ENCODE data around the gene CACNA1A.

CACNA1A gene

DNA sequence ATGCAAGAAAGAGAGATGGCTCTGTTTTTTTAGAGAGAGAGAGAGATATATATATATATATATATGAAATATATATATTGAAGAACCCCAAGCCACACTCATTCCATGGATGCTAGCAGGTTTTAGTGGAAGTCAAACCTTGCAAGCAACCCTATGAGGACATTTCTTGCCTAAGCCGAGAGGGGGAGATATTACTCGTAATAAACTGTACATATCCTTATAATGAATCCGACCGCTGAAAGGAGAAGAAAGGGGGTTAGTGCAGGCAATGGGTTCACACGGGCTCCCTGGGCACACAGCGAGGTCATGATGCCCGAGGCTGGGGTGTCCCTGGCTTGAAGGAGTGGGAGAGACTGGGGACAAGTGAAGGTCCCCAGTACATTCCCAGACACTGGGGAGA is 277.7 kb downstream of the CACNA1A start:
- Histone ChIP-seq H3K9me3 (ENCODE audit: control insufficient read depth, low read length) (no peaks in the 10 kb centered on the region), H3K4me3 (ENCODE audit: insufficient read depth, low read depth, low read length, poor library complexity, severe bottlenecking) (no peak overlapping the region), H3K4me1 (ENCODE audit: control insufficient read depth, insufficient read depth, low read length, poor library complexity, severe bottlenecking) (no peaks in the 10 kb centered on the region), H3K36me3 (ENCODE audit: control insufficient read depth, insufficient read depth, low read length) (no peaks in the 10 kb centered on the region), H3K27ac (ENCODE audit: insufficient read depth, low read length, poor library complexity, severe bottlenecking) (no peak overlapping the region), H3K27me3 (replicated peaks; ENCODE audit: control insufficient read depth, insufficient read depth, low read length, poor library complexity, severe bottlenecking) (no peaks in the 10 kb centered on the region)
- DNase-seq = no peak

DNA sequence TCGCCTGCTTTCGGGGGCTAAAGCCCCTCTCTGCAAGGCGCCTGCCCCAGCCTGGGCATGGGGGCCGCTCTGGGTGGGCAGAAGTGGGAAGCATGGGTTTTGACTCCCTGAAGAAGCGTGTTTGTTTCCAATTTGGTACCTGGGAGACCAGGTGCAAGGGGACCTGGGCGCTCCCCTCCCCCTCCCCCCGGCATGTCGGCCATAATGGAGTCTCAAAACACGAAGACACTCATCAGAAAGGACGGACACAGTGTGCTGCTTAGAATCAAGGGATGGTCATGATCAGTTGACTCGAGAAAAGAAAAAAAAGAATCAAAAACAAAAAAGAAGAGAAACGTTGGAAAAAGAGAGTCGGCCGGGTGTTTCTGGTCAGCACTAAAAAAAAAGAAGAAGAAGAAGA is 279.3 kb downstream of the CACNA1A start:
- Histone ChIP-seq H3K9me3 (ENCODE audit: control insufficient read depth, low read length) (no peaks in the 10 kb centered on the region), H3K36me3 (ENCODE audit: control insufficient read depth, insufficient read depth, low read length) (no peaks in the 10 kb centered on the region), H3K4me1 (ENCODE audit: control insufficient read depth, insufficient read depth, low read length, poor library complexity, severe bottlenecking) (no peaks in the 10 kb centered on the region), H3K27me3 (replicated peaks; ENCODE audit: control insufficient read depth, insufficient read depth, low read length, poor library complexity, severe bottlenecking) (no peaks in the 10 kb centered on the region), H3K4me3 (ENCODE audit: insufficient read depth, low read depth, low read length, poor library complexity, severe bottlenecking) (no peak overlapping the region), H3K27ac (ENCODE audit: insufficient read depth, low read length, poor library complexity, severe bottlenecking) (no peak overlapping the region)
- no peak for DNase-seq

DNA sequence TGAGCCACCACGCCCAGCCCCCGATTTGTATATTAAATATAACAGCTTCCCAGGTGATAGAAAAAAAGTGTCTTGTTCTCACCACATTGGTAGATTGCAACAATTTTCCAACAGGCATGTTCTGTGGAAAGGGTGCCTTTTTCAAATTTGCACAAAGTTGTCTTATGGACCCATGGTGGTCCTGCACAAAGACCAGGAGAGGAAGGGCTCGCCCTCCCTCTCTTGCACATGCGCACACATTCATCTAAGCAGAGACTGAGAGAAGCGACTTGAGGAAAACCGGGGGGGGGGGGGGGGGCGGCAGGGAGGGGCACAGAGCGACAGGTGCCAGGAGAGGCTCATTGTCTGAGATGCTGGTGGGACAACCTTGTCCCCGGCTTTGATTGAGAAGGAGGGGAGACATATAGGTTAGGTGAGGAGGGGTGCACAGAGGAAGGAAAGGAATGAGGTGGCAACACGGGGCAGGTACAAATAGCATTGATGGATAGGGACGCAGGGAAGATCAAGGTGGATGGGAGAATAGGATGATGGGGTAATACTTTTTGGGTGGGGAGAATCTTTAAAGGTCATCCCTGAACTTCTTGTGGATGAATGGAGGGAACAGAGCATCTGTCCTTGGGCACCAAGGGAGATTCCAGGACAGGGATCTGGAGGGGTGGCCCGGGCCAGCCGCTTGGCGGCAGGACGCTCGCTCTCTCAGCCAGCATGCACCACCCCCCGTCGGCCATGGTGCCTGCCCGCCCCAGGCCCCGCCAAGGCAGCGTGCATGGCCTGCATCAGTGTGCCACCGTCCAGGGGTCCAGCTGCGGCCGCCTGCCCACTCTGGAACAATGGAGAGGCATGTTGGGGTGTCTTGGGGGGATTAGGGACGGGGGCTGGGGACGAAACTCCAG is 280.1 kb downstream of the CACNA1A start:
- no peaks in the 10 kb centered on the region for H3K27me3 ChIP-seq (replicated peaks; ENCODE audit: control insufficient read depth, insufficient read depth, low read length, poor library complexity, severe bottlenecking)
- H3K4me1 ChIP-seq (ENCODE audit: control insufficient read depth, insufficient read depth, low read length, poor library complexity, severe bottlenecking) = no peaks in the 10 kb centered on the region
- no peak overlapping the region for H3K4me3 ChIP-seq (ENCODE audit: insufficient read depth, low read depth, low read length, poor library complexity, severe bottlenecking)
- H3K36me3 ChIP-seq (ENCODE audit: control insufficient read depth, insufficient read depth, low read length) = no peaks in the 10 kb centered on the region
- DNase-seq = no peak
- no peak overlapping the region for H3K27ac ChIP-seq (ENCODE audit: insufficient read depth, low read length, poor library complexity, severe bottlenecking)
- no peaks in the 10 kb centered on the region for H3K9me3 ChIP-seq (ENCODE audit: control insufficient read depth, low read length)

DNA sequence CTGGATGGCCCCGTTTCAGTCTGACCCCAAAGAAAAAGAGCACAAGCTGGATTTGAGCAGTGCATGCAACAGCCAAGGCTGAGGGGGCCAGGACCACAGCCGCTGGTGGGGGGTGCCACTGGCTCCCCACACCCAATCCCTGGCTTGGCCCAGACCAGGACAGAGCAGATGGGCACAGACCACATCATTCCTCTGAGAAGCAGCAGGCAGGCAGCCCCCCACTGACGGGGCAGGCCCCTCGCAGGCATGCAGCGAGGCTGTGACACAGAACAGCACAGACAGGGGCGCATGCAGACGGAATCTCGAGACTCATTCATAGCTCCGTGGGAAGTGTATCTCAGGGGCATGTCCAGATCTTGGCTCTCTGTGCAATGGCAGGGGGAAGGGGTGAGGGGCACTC is 281.2 kb downstream of the CACNA1A start:
- no peak for DNase-seq
- no peaks in the 10 kb centered on the region for H3K27me3 ChIP-seq (replicated peaks; ENCODE audit: control insufficient read depth, insufficient read depth, low read length, poor library complexity, severe bottlenecking)
- no peak overlapping the region for H3K27ac ChIP-seq (ENCODE audit: insufficient read depth, low read length, poor library complexity, severe bottlenecking)
- H3K36me3 ChIP-seq (ENCODE audit: control insufficient read depth, insufficient read depth, low read length) = no peaks in the 10 kb centered on the region
- H3K4me3 ChIP-seq (ENCODE audit: insufficient read depth, low read depth, low read length, poor library complexity, severe bottlenecking) = no peak overlapping the region
- H3K4me1 ChIP-seq (ENCODE audit: control insufficient read depth, insufficient read depth, low read length, poor library complexity, severe bottlenecking) = no peaks in the 10 kb centered on the region
- no peaks in the 10 kb centered on the region for H3K9me3 ChIP-seq (ENCODE audit: control insufficient read depth, low read length)

DNA sequence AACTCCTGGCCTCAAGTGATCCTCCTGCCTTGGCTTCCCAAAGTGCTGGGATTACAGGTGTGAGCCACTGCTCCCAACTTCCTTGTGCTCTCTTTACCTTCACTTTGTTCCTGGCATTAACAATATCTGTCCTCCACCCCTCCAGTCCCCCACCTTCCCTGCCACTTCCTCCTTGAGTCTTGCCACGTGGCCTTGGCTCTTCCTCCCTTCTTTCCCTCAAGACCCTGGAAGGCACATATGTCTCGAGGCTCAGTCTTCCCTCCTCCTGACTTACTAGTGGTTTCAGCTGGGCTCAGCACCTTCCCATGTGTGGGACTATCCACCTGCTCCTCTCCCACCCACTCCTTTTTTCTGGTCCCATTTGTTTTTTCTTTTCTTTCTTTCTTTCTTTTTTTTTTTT is 285.4 kb downstream of the CACNA1A start:
- DNase-seq = no peak
- no peaks in the 10 kb centered on the region for H3K36me3 ChIP-seq (ENCODE audit: control insufficient read depth, insufficient read depth, low read length)
- no peaks in the 10 kb centered on the region for H3K9me3 ChIP-seq (ENCODE audit: control insufficient read depth, low read length)
- H3K4me3 ChIP-seq (ENCODE audit: insufficient read depth, low read depth, low read length, poor library complexity, severe bottlenecking) = no peak overlapping the region
- no peaks in the 10 kb centered on the region for H3K4me1 ChIP-seq (ENCODE audit: control insufficient read depth, insufficient read depth, low read length, poor library complexity, severe bottlenecking)
- H3K27me3 ChIP-seq (replicated peaks; ENCODE audit: control insufficient read depth, insufficient read depth, low read length, poor library complexity, severe bottlenecking) = no peaks in the 10 kb centered on the region
- H3K27ac ChIP-seq (ENCODE audit: insufficient read depth, low read length, poor library complexity, severe bottlenecking) = no peak overlapping the region

DNA sequence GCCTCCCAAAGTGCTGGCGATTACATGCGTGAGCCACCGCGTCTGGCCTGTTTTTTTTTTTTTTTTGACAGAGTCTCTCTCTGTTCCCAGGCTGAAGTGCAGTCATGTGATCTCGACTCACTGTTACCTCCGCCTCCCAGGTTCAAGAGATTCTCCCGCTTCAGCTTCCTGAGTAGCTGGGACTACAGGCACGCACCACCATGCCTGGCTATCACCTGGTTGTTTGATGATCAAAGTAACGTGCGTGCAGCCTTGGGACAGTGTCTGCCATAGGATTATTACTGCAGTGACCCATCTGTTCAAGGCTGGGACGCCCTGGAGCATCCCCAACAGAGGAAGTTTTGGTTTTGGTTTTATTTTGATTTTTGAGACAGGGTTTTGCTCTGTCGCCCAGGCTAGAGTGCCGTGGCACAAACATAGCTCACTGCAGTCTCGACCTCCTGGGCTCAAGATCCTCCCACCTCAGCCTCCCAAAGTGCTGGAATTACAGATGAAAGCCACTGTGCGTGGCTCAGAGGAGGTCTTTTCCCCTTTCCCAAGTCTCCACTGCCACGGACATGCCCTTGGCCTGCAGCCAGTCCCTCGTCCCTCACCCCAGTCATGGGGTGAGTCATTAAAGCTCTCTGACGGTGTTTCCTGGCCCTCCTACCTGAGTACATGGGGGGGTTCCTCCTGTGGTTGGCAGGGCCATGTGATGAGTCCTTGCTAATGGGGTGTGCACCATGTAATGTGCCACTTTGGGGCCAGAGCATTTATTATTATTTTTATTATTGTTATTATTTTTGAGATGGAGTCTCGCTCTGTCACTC is 290.5 kb downstream of the CACNA1A start:
- Histone ChIP-seq H3K27ac (ENCODE audit: insufficient read depth, low read length, poor library complexity, severe bottlenecking) (peak overlapping the region; percentile 67), H3K9me3 (ENCODE audit: control insufficient read depth, low read length) (no peaks in the 10 kb centered on the region), H3K36me3 (ENCODE audit: control insufficient read depth, insufficient read depth, low read length) (no peaks in the 10 kb centered on the region), H3K4me3 (ENCODE audit: insufficient read depth, low read depth, low read length, poor library complexity, severe bottlenecking) (peak overlapping the region; percentile 47), H3K4me1 (ENCODE audit: control insufficient read depth, insufficient read depth, low read length, poor library complexity, severe bottlenecking) (no peaks in the 10 kb centered on the region), H3K27me3 (replicated peaks; ENCODE audit: control insufficient read depth, insufficient read depth, low read length, poor library complexity, severe bottlenecking) (no peaks in the 10 kb centered on the region)
- DNase-seq = peak; percentile 24 to 27 (median 26)

DNA sequence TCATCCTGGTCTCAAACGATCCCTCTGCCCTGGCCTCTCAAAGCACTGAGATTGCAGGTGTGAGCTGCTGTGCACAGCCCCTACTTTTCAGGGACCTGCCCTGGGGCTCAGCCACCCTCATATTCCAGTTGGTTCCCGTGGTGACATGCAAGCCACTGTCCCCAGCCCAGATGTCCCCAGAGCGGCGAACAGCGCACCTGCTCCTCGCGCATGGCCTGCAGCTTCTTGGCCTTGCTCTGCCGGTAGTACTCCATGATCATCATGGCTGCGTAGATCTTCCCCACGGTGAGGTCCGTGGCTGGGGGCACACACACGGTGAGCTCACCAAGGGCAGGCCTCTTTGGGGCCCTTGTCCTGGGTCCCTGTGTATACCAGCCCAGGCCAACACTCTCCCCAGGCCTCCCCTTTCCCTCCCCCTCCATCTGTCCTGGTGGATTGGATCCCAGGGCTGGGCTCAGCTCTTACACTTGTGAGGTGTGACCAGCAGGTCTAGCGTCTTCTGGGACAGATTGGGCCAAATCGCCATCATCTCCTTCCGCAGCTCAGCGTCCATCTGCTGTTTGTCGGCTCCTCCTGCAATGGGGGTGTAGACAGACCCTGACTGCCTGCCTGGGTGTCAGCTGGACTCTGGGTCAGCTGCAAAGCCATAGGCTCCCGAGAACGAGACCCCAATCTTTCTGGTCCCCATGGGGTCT is 292.1 kb downstream of the CACNA1A start:
- no peaks in the 10 kb centered on the region for H3K4me1 ChIP-seq (ENCODE audit: control insufficient read depth, insufficient read depth, low read length, poor library complexity, severe bottlenecking)
- no peaks in the 10 kb centered on the region for H3K36me3 ChIP-seq (ENCODE audit: control insufficient read depth, insufficient read depth, low read length)
- H3K9me3 ChIP-seq (ENCODE audit: control insufficient read depth, low read length) = no peaks in the 10 kb centered on the region
- H3K4me3 ChIP-seq (ENCODE audit: insufficient read depth, low read depth, low read length, poor library complexity, severe bottlenecking) = no peak overlapping the region
- H3K27ac ChIP-seq (ENCODE audit: insufficient read depth, low read length, poor library complexity, severe bottlenecking) = no peak overlapping the region
- DNase-seq = no peak
- H3K27me3 ChIP-seq (replicated peaks; ENCODE audit: control insufficient read depth, insufficient read depth, low read length, poor library complexity, severe bottlenecking) = no peaks in the 10 kb centered on the region

DNA sequence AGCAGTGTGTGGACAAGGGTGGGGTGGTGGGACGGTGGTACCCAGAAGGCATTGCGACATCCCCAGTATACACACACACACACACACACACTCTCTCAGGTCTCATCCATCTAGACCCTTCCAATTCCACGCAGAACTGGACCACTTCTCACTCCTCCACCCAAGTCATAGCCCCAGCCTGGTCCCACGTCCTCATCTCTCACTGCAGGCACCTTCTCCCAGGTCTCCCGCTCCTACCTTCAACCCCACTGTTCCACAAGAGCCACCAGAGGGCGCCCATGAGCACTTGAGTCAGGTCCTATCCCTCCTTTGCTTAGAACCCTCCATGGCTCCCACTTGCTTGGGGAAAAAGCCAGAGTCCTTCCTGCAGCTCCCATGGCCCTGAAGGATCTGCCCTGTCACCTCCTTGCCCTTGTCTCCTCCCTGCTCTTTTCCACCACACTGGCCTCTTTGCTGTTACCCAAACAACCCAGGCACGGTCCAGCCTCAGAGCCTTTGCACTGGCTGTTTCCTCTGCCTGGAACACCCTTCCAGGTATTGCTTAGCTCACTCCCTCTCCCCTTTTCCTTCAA is 293.4 kb downstream of the CACNA1A start:
- H3K9me3 ChIP-seq (ENCODE audit: control insufficient read depth, low read length) = no peaks in the 10 kb centered on the region
- H3K36me3 ChIP-seq (ENCODE audit: control insufficient read depth, insufficient read depth, low read length) = no peaks in the 10 kb centered on the region
- peak; percentile 42 to 56 (median 45) for DNase-seq
- no peaks in the 10 kb centered on the region for H3K4me1 ChIP-seq (ENCODE audit: control insufficient read depth, insufficient read depth, low read length, poor library complexity, severe bottlenecking)
- no peak overlapping the region for H3K27ac ChIP-seq (ENCODE audit: insufficient read depth, low read length, poor library complexity, severe bottlenecking)
- no peak overlapping the region for H3K4me3 ChIP-seq (ENCODE audit: insufficient read depth, low read depth, low read length, poor library complexity, severe bottlenecking)
- H3K27me3 ChIP-seq (replicated peaks; ENCODE audit: control insufficient read depth, insufficient read depth, low read length, poor library complexity, severe bottlenecking) = no peaks in the 10 kb centered on the region

DNA sequence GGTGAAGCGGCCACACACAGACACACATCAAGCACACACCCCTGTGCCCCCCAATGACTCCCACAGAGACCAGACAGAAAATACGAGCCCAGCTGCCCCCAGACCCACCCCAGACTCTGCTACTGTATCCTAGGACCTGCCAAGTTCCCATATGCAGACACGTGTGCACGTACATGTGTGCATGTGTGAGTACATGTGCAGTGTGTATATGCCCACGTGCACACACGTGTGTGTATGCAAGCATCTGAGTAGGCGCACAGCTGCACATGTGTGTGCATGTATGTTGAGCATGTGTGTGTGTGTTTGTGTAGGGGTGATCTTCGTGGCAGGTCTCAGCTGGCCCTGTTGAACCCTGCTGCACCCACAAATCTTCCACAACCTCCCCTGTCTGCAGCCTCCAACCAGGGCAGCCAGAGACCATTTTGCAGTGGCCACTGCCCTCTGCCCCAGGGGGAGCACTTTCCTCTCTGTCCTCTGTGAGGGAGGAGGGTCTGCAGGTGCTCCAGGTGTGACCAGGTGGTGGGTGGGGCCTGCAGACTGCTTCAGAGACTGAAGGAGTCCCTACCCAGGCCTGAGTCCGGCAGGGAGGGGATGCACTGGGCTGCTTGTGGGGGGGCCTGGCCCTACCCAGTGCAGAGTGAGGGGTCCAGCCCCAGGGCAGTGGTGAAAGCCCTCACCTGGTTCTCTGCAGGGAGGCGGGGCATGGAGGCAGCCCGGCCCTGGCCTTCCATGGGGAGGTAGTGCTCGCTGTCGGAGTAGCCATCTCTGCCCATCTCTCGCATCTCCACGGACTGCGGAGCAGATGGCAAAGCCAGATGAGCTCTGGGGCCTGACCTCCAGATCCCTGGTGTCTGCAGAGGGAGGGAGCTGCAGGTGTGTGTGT is 294.6 kb downstream of the CACNA1A start:
- Histone ChIP-seq H3K9me3 (ENCODE audit: control insufficient read depth, low read length) (no peaks in the 10 kb centered on the region), H3K27me3 (replicated peaks; ENCODE audit: control insufficient read depth, insufficient read depth, low read length, poor library complexity, severe bottlenecking) (no peaks in the 10 kb centered on the region), H3K36me3 (ENCODE audit: control insufficient read depth, insufficient read depth, low read length) (no peaks in the 10 kb centered on the region), H3K4me3 (ENCODE audit: insufficient read depth, low read depth, low read length, poor library complexity, severe bottlenecking) (no peak overlapping the region), H3K4me1 (ENCODE audit: control insufficient read depth, insufficient read depth, low read length, poor library complexity, severe bottlenecking) (peaks cover 3% of the 10 kb centered on the region), H3K27ac (ENCODE audit: insufficient read depth, low read length, poor library complexity, severe bottlenecking) (no peak overlapping the region)
- DNase-seq = no peak

All from effector memory CD4-positive, alpha-beta T cell (primary cell).